ENCODE results near the gene CFAP251. TPM values are rescaled to one million over a fixed set of nuclear protein-coding genes. Genes with fewer than 3 reads are reported as not detected.
"Not testable (repeated sequence)": the region's sequence is repeated elsewhere in the genome, so short reads cannot be mapped to it uniquely, and the experiment has no call there.

Gene CFAP251
- total RNA-seq, 2 donors from 2014 or later = 0.55 to 4.5 TPM

- Histone ChIP-seq H3K4me1 (replicated peaks) (no peaks in the 10 kb centered on the region), H3K36me3 (no peaks in the 10 kb centered on the region), H3K27me3 (replicated peaks; ENCODE audit: insufficient read depth) (no peaks in the 10 kb centered on the region), H3K27ac (no peak overlapping the region), H3K9me3 (no peaks in the 10 kb centered on the region), H3K4me3 (no peak overlapping the region)
- 73% methylated on average over 13 of the region's 13 CpGs for WGBS
- DNase-seq (ENCODE audit: low spot score) = no peak
- TF ChIP-seq POLR2AphosphoS5 (IDR thresholded peaks at IDR 0.05) = no peak
- TF ChIP-seq CTCF (IDR thresholded peaks at IDR 0.05) = no peak
- intact Hi-C loops (cut with DNase I) = no loop called here
These were observed 65.3 kb downstream of the CFAP251 start for GRCh38 chr12:121983536-121984210.

- H3K4me1 ChIP-seq (replicated peaks) = no peaks in the 10 kb centered on the region
- no peak overlapping the region for H3K27ac ChIP-seq
- 83% methylated on average over 14 of the region's 14 CpGs for WGBS
- H3K36me3 ChIP-seq = no peaks in the 10 kb centered on the region
- no peak overlapping the region for H3K4me3 ChIP-seq
- H3K27me3 ChIP-seq (replicated peaks; ENCODE audit: insufficient read depth) = no peaks in the 10 kb centered on the region
- no peak for DNase-seq (ENCODE audit: low spot score)
- intact Hi-C loops (cut with DNase I) = no loop called here
- TF ChIP-seq POLR2AphosphoS5 (IDR thresholded peaks at IDR 0.05) (no peak), CTCF (IDR thresholded peaks at IDR 0.05) (no peak), POLR2A (IDR thresholded peaks at IDR 0.05) (no peak)
- no peaks in the 10 kb centered on the region for H3K9me3 ChIP-seq
These were observed 68.3 kb downstream of the CFAP251 start for GRCh38 chr12:121986489-121987245.

- H3K27me3 ChIP-seq (replicated peaks; ENCODE audit: insufficient read depth); DNase-seq (ENCODE audit: low spot score); H3K4me1 ChIP-seq (replicated peaks); H3K9me3 ChIP-seq; H3K27ac ChIP-seq; H3K4me3 ChIP-seq; H3K36me3 ChIP-seq; intact Hi-C loops (cut with DNase I): not testable (repeated sequence)
- WGBS = 97% methylated on average over 10 of the region's 10 CpGs
These were observed 70.1 kb downstream of the CFAP251 start for GRCh38 chr12:121988519-121988918.

- 59% methylated on average over 14 of the region's 14 CpGs for WGBS
- Histone ChIP-seq H3K9me3 (no peaks in the 10 kb centered on the region), H3K36me3 (no peaks in the 10 kb centered on the region), H3K4me1 (replicated peaks) (no peaks in the 10 kb centered on the region), H3K27ac (no peak overlapping the region), H3K4me3 (no peak overlapping the region), H3K27me3 (replicated peaks; ENCODE audit: insufficient read depth) (no peaks in the 10 kb centered on the region)
- DNase-seq (ENCODE audit: low spot score) = peak; percentile 27
- no peak for TF ChIP-seq CTCF (IDR thresholded peaks at IDR 0.05)
- TF ChIP-seq POLR2A (IDR thresholded peaks at IDR 0.05) = no peak
- TF ChIP-seq POLR2AphosphoS5 (IDR thresholded peaks at IDR 0.05) = peak; percentile 55
- intact Hi-C loops (cut with DNase I) = no loop called here
These were observed 71.1 kb downstream of the CFAP251 start for GRCh38 chr12:121989276-121990113.

GRCh38 chr12:121990114-121990647 is 71.8 kb downstream of the CFAP251 start:
- H3K36me3 ChIP-seq = no peaks in the 10 kb centered on the region
- TF ChIP-seq POLR2A (IDR thresholded peaks at IDR 0.05) = no peak
- no peak for TF ChIP-seq CTCF (IDR thresholded peaks at IDR 0.05)
- no peak for TF ChIP-seq POLR2AphosphoS5 (IDR thresholded peaks at IDR 0.05)
- WGBS = 83% methylated on average over 6 of the region's 6 CpGs
- no peak overlapping the region for H3K4me3 ChIP-seq
- no peaks in the 10 kb centered on the region for H3K27me3 ChIP-seq (replicated peaks; ENCODE audit: insufficient read depth)
- no peak overlapping the region for H3K27ac ChIP-seq
- H3K9me3 ChIP-seq = no peaks in the 10 kb centered on the region
- intact Hi-C loops (cut with DNase I) = no loop called here
- no peaks in the 10 kb centered on the region for H3K4me1 ChIP-seq (replicated peaks)
- DNase-seq (ENCODE audit: low spot score) = no peak

All from prostate gland (tissue), 2 donors.